T-helper 2 cell treated with Interferon-gamma antibody and Interleukin-4, amounts not matched to agents 5 μg/mL and 100 μg/mL, for 36 hours (primary cell): ENCODE measurements around the gene PNCK.
"Not testable (repeated sequence)": the region's sequence is repeated elsewhere in the genome, so short reads cannot be mapped to it uniquely, and the experiment has no call there.

ENCODE experiments used
- DNase-seq: peaks from one replicate; pipeline ENCODE4 v3.0.0; 2021; ENCODE audit warnings: low spot score
- H3K27ac Mint-ChIP-seq: one replicate; pipeline ENCODE4 v1.8.0; 2021; ENCODE audit warnings: mild to moderate bottlenecking, mixed read lengths
- H3K27me3 Mint-ChIP-seq: one replicate; pipeline ENCODE4 v1.8.0; 2021; ENCODE audit warnings: low read depth, mixed read lengths
- H3K36me3 Mint-ChIP-seq: one replicate; pipeline ENCODE4 v1.8.0; 2021; ENCODE audit warnings: low read depth, mixed read lengths
- H3K4me1 Mint-ChIP-seq: one replicate; pipeline ENCODE4 v1.8.0; 2021; ENCODE audit warnings: low read depth, mixed read lengths
- H3K4me3 Mint-ChIP-seq: one replicate; pipeline ENCODE4 v1.8.0; 2022; ENCODE audit warnings: mild to moderate bottlenecking, moderate library complexity, mixed read lengths
- H3K9me3 Mint-ChIP-seq: one replicate; pipeline ENCODE4 v1.8.0; 2021; ENCODE audit warnings: mixed read lengths

Gene PNCK

GRCh38 chrX:153673428-153674218 is at the start of gene PNCK:
PNCK (minus strand) TSS chrX:153673813; CDS start chrX:153673076, 737 bp downstream.
- Mint-ChIP-seq H3K4me3 (no peak within 1 kb of the TSS), H3K27ac (no peak within 1 kb of the TSS), H3K4me1 (no peaks in the 10 kb centered on the region), H3K9me3 (no peaks in the 10 kb centered on the region), H3K27me3 (peaks cover 22% of the 10 kb centered on the region), H3K36me3 (no peaks in the 10 kb centered on the region)
- DNase-seq = no peak

DNA sequence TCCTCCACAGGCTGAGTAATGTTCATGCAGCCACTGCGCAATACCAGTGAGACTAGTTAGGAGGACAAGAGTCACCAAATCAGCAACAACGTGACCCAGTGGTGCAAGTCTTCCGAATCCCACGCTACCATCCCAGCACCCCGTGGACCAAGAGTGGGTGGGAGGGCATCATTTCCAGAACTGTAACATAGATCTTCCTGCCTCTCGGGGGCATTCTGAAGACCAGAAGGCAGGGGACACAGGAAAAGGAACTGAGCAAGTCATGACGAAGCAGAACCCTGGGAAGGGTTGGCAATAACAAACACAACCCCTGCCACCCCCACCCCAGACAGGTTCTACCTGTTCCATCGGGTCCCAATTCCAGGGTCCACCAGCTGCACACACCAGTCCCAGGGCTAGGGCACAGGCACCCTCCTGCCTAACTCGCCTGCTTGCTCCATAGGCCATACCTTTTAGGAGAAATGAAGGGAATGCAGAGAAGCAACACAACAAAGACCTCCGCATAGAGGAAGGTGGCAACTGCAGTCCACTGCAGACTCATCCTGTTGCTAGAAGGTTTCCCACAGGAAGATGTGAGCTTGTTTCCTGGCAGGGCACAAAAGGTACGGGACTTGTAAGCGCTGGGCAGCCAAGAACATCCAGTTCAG is 49.2 kb upstream of the PNCK start:
- H3K36me3 Mint-ChIP-seq = peaks cover 25% of the 10 kb centered on the region
- H3K9me3 Mint-ChIP-seq = no peaks in the 10 kb centered on the region
- DNase-seq = no peak
- H3K4me1 Mint-ChIP-seq = peaks cover 16% of the 10 kb centered on the region
- H3K27ac Mint-ChIP-seq = peak overlapping the region; percentile 72
- H3K4me3 Mint-ChIP-seq = peak overlapping the region; percentile 88
- H3K27me3 Mint-ChIP-seq = no peaks in the 10 kb centered on the region

GRCh38 chrX:153719701-153720100 is 46.1 kb upstream of the PNCK start:
- no peaks in the 10 kb centered on the region for H3K9me3 Mint-ChIP-seq
- peaks cover 8% of the 10 kb centered on the region for H3K4me1 Mint-ChIP-seq
- peaks cover 27% of the 10 kb centered on the region for H3K36me3 Mint-ChIP-seq
- H3K4me3 Mint-ChIP-seq = no peak overlapping the region
- H3K27ac Mint-ChIP-seq = no peak overlapping the region
- no peak for DNase-seq
- H3K27me3 Mint-ChIP-seq = no peaks in the 10 kb centered on the region

GRCh38 chrX:153719238-153719637 is 45.6 kb upstream of the PNCK start:
- Mint-ChIP-seq H3K9me3 (no peaks in the 10 kb centered on the region), H3K27ac (no peak overlapping the region), H3K27me3 (no peaks in the 10 kb centered on the region), H3K4me1 (peaks cover 8% of the 10 kb centered on the region), H3K36me3 (peaks cover 28% of the 10 kb centered on the region), H3K4me3 (no peak overlapping the region)
- DNase-seq = no peak

DNA sequence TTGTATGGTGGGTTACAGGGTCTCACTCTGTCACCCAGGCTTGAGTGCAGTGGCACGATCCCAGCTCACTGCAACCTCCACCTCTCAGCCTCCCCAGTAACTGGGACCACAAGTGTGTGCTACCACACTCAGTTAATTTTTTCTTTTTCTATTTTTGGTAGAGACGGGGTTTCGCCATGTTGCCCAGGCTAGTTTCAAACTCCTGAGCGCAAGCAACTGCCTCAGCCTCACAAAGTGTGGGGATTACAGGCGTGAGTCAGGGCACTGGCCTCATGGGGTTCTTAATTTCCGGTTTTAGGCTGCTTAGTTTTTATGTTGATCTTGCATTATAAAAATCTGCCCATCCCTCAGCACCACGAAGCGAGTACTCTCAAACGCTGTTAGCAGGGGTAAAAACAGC is 43.8 kb upstream of the PNCK start:
- no peaks in the 10 kb centered on the region for H3K9me3 Mint-ChIP-seq
- H3K27ac Mint-ChIP-seq = no peak overlapping the region
- no peak for DNase-seq
- H3K4me1 Mint-ChIP-seq = peaks cover 6% of the 10 kb centered on the region
- H3K27me3 Mint-ChIP-seq = no peaks in the 10 kb centered on the region
- no peak overlapping the region for H3K4me3 Mint-ChIP-seq
- peaks cover 33% of the 10 kb centered on the region for H3K36me3 Mint-ChIP-seq

- Mint-ChIP-seq H3K27me3 (no peaks in the 10 kb centered on the region), H3K27ac (no peak overlapping the region), H3K4me1 (no peaks in the 10 kb centered on the region), H3K4me3 (no peak overlapping the region), H3K36me3 (peaks cover 27% of the 10 kb centered on the region), H3K9me3 (no peaks in the 10 kb centered on the region)
- no peak for DNase-seq
These were observed 40.6 kb upstream of the PNCK start for GRCh38 chrX:153714256-153714655.

GRCh38 chrX:153709726-153710674 is 36.4 kb upstream of the PNCK start:
- peaks cover 24% of the 10 kb centered on the region for H3K36me3 Mint-ChIP-seq
- H3K9me3 Mint-ChIP-seq = no peaks in the 10 kb centered on the region
- H3K27ac Mint-ChIP-seq = no peak overlapping the region
- no peaks in the 10 kb centered on the region for H3K27me3 Mint-ChIP-seq
- no peaks in the 10 kb centered on the region for H3K4me1 Mint-ChIP-seq
- no peak overlapping the region for H3K4me3 Mint-ChIP-seq
- DNase-seq = no peak

DNA sequence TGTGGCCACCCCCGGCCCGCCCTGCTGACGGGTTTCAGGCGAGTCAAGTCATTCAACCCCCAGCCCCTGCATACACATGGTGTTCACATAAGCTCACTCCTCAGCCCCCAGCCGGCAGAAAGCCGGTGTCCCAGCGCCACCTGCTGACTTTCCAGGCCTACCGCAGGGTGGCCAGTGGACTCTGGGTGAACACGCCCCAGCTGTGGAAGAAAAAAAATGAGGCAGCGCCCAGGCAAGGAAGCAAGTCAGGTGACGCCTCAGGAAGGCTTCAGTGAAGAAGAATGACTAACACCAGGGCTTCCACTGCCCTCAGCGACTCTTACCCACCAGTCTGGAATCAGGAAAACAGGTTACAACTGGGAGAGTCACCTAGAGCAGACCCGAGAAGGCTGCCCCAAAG is 34.8 kb upstream of the PNCK start:
- H3K9me3 Mint-ChIP-seq = no peaks in the 10 kb centered on the region
- H3K36me3 Mint-ChIP-seq = peaks cover 19% of the 10 kb centered on the region
- H3K4me3 Mint-ChIP-seq = no peak overlapping the region
- H3K27me3 Mint-ChIP-seq = no peaks in the 10 kb centered on the region
- DNase-seq = peak; percentile 8
- no peaks in the 10 kb centered on the region for H3K4me1 Mint-ChIP-seq
- no peak overlapping the region for H3K27ac Mint-ChIP-seq

- Mint-ChIP-seq H3K4me1 (no peaks in the 10 kb centered on the region), H3K27me3 (no peaks in the 10 kb centered on the region), H3K36me3 (peaks cover 19% of the 10 kb centered on the region), H3K9me3 (no peaks in the 10 kb centered on the region), H3K4me3 (no peak overlapping the region), H3K27ac (no peak overlapping the region)
- DNase-seq = no peak
These were observed 33.8 kb upstream of the PNCK start for GRCh38 chrX:153707406-153707805.

GRCh38 chrX:153706799-153707198 is 33.2 kb upstream of the PNCK start:
- Mint-ChIP-seq H3K4me1 (no peaks in the 10 kb centered on the region), H3K27me3 (no peaks in the 10 kb centered on the region), H3K9me3 (no peaks in the 10 kb centered on the region), H3K36me3 (peaks cover 19% of the 10 kb centered on the region), H3K27ac (no peak overlapping the region), H3K4me3 (no peak overlapping the region)
- DNase-seq = no peak

- H3K36me3 Mint-ChIP-seq = peaks cover 14% of the 10 kb centered on the region
- H3K4me3 Mint-ChIP-seq, H3K4me1 Mint-ChIP-seq, H3K9me3 Mint-ChIP-seq, DNase-seq, H3K27me3 Mint-ChIP-seq, H3K27ac Mint-ChIP-seq: not testable (repeated sequence)
These were observed 31.9 kb upstream of the PNCK start for GRCh38 chrX:153705403-153706060.

DNA sequence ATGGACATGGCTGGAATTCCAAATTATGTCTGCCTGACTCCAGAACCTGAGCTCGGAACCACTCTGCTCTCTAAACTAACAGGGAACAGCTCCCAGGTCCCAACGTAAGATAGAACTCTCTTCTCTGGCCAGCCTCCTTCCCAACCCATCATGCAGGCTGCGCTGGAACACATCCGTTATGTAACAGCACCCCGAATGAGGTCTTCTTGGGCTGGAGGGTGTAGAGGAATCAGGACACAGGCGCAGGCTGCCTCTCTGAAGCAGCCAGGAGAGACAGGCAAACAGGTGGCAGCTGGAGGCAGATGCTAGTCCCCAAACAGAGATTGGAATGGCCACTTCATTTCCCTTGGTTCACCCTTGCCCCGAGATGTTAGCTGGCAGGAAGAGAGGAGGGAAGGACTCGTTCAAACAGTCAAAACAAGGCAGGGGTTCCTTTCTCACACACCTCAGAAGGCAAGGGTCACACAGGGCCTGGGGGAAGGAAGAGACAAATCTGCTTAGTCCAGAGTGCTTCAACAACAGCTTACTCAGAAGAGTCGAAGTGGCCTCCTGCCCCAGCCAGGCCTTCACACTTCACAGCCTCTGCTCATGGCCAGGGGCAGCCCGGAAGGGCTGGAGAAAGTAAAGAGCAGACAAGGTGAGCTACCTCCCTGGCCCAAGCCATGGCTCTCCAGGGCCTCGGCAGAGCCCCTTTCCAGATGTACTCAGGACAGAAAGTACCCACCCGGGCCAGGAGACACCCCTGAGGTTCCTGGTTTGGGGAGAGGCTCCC is 31.2 kb upstream of the PNCK start:
- DNase-seq, H3K4me1 Mint-ChIP-seq, H3K9me3 Mint-ChIP-seq, H3K4me3 Mint-ChIP-seq, H3K27ac Mint-ChIP-seq, H3K27me3 Mint-ChIP-seq: not testable (repeated sequence)
- peaks cover 11% of the 10 kb centered on the region for H3K36me3 Mint-ChIP-seq

GRCh38 chrX:153704021-153704526 is 30.5 kb upstream of the PNCK start:
- Mint-ChIP-seq H3K9me3 (no peaks in the 10 kb centered on the region), H3K4me1 (no peaks in the 10 kb centered on the region), H3K36me3 (peaks cover 11% of the 10 kb centered on the region), H3K4me3 (no peak overlapping the region), H3K27ac (no peak overlapping the region), H3K27me3 (no peaks in the 10 kb centered on the region)
- no peak for DNase-seq
